Left ventricle myocardium inferior (tissue), 1 donor: ENCODE data around the gene USP5. TPM values are rescaled to one million over a fixed set of nuclear protein-coding genes. Genes with fewer than 3 reads are reported as not detected.

ENCODE experiments used
- DNase-seq: peaks from one replicate; pipeline ENCODE4 v3.0.0-alpha.2; 2020
- H3K27ac ChIP-seq: fragments of 200-600 bp; replicated peaks from 2 replicates; pipeline ENCODE4 v1.8.0; 2021
- H3K27me3 ChIP-seq: fragments of 200-600 bp; 2 replicates; pipeline ENCODE4 v1.8.0; 2021; ENCODE audit warnings: low read depth
- H3K36me3 ChIP-seq: fragments of 200-600 bp; 2 replicates; pipeline ENCODE4 v1.8.0; 2021
- H3K4me1 ChIP-seq: fragments of 200-600 bp; 2 replicates; pipeline ENCODE4 v1.8.0; 2021
- H3K4me3 ChIP-seq: fragments of 200-600 bp; 2 replicates; pipeline ENCODE4 v1.8.0; 2021; ENCODE audit warnings: mild to moderate bottlenecking, moderate library complexity
- H3K9me3 ChIP-seq: fragments of 200-600 bp; replicated peaks from 2 replicates; pipeline ENCODE4 v1.8.0; 2021
- CTCF ChIP-seq: fragments of 200-600 bp; IDR thresholded peaks from 2 replicates; pipeline ENCODE4 v1.8.0; 2021; ENCODE audit warnings: antibody characterized with exemption, mild to moderate bottlenecking, borderline replicate concordance
- intact Hi-C: fragments of 100-400 bp; cut with micrococcal nuclease; formaldehyde crosslinking; loops from one replicate; pipeline ENCODE4 v1.11.0; 2022
- total RNA-seq: library from RNA; stranded (reverse); fragmentation: NEBNext Ultra II Directional; extraction: Animal tissue kit (Norgen Biotek cat#: 25700); gene quantifications from one replicate; pipeline ENCODE4 v1.2.1, GENCODE V29; 2021
- donor health status: DM: no; HTN: yes; CAD: no; lungs with severe emphysema.

The USP5 gene
- total RNA-seq, 1 donor from 2014 or later = 73.6 TPM

DNA sequence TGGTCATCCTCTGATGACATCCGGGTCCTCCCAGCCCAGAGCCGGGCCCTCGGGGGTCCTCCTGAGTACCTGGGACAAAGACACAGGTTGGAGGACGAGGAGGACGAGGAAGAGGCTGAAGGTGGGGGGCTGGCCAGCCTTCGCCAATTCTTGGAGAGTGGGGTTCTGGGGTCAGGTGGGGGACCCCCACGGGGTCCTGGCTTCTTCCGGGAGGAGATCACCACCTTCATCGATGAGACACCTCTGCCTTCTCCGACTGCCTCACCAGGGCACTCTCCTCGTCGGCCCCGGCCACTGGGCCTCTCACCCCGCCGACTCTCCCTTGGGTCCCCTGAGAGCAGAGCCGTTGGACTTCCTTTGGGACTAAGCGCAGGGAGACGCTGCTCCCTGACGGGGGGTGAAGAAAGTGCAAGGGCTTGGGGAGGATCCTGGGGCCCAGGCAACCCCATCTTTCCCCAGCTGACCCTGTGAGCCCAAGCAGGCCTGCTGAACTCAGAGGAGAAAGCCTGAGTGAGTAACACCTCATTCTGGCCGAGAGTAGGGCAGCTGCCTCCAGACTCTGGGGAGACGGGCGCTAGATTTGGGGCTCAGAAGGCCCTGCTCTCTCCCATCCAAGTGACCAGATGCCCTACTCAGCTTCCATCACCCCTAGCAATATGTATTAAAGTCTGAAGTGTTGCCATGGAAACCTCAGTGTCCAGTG, 25.1 kb upstream of the USP5 start:
- TF ChIP-seq CTCF = no peak
- peaks cover 53% of the 10 kb centered on the region for H3K4me1 ChIP-seq
- peaks cover 19% of the 10 kb centered on the region for H3K27me3 ChIP-seq
- DNase-seq = no peak
- peak overlapping the region; percentile 40 for H3K27ac ChIP-seq
- H3K4me3 ChIP-seq = peak overlapping the region; percentile 92
- H3K9me3 ChIP-seq = no peaks in the 10 kb centered on the region
- intact Hi-C loops = loop anchor here (5.0 kb wide), 1 partner anchor 80 kb away; no protein-coding TSS in a partner anchor
- peaks cover 10% of the 10 kb centered on the region for H3K36me3 ChIP-seq

GRCh38 chr12:6827437-6827911, 24.5 kb upstream of the USP5 start:
- H3K4me3 ChIP-seq = peak overlapping the region; percentile 92
- intact Hi-C loops = loop anchor here (5.0 kb wide), 1 partner anchor 80 kb away; no protein-coding TSS in a partner anchor
- peaks cover 47% of the 10 kb centered on the region for H3K4me1 ChIP-seq
- no peaks in the 10 kb centered on the region for H3K9me3 ChIP-seq
- no peak for TF ChIP-seq CTCF
- H3K27me3 ChIP-seq = peaks cover 13% of the 10 kb centered on the region
- peak; percentile 89 for DNase-seq
- peak overlapping the region; percentile 40 for H3K27ac ChIP-seq
- peaks cover 13% of the 10 kb centered on the region for H3K36me3 ChIP-seq

- Histone ChIP-seq H3K4me3 (peak within 1 kb of the TSS; percentile 92), H3K36me3 (peaks cover 13% of the 10 kb centered on the region), H3K4me1 (peaks cover 46% of the 10 kb centered on the region), H3K9me3 (no peaks in the 10 kb centered on the region), H3K27me3 (peaks cover 6% of the 10 kb centered on the region), H3K27ac (peak within 1 kb of the TSS; percentile 87)
- intact Hi-C loops = loop anchor here (5.0 kb wide), 1 partner anchor 81 kb away; no protein-coding TSS in a partner anchor
- DNase-seq = peak; percentile 45
- no peak for TF ChIP-seq CTCF
Measured at GRCh38 chr12:6827982-6828780, 23.8 kb upstream of the USP5 start, which contains the start of gene P3H3. P3H3 (plus strand) TSS chr12:6828407; CDS start chr12:6828441, 34 bp downstream.

GRCh38 chr12:6828781-6829535, 23.0 kb upstream of the USP5 start:
- Histone ChIP-seq H3K4me3 (peak overlapping the region; percentile 92), H3K4me1 (peaks cover 46% of the 10 kb centered on the region), H3K9me3 (no peaks in the 10 kb centered on the region), H3K27me3 (peaks cover 5% of the 10 kb centered on the region), H3K27ac (peak overlapping the region; percentile 87), H3K36me3 (peaks cover 18% of the 10 kb centered on the region)
- TF ChIP-seq CTCF = no peak
- DNase-seq = peak; percentile 50
- intact Hi-C loops = loop anchor here (5.0 kb wide), 1 partner anchor 82 kb away; no protein-coding TSS in a partner anchor
